ENCODE data around the gene RIPPLY2.
"Not testable (repeated sequence)": the region's sequence is repeated elsewhere in the genome, so short reads cannot be mapped to it uniquely, and the experiment has no call there.

RIPPLY2 gene
- 0 to 0.88 (median 0) reads per million in 17 experiments for total RNA-seq

- DNase-seq: peak in 3 of 4 experiments; percentile 9 to 41 (median 29)
These were observed at the start of gene RIPPLY2 for GRCh38 chr6:83853178-83854000. TSS of gene RIPPLY2 (plus strand) at chr6:83853360. CDS start at chr6:83853417, 57 bp downstream.

GRCh38 chr6:83803492-83803891 lies 49.7 kb upstream of the RIPPLY2 start:
- not testable (repeated sequence) for DNase-seq

- DNase-seq: no peak
These were observed 48.3 kb upstream of the RIPPLY2 start for GRCh38 chr6:83804886-83805285.

- DNase-seq: no peak
These were observed 45.2 kb upstream of the RIPPLY2 start for GRCh38 chr6:83808005-83808404.

- DNase-seq: no peak
These were observed 44.2 kb upstream of the RIPPLY2 start for GRCh38 chr6:83808926-83809325.

- no peak for DNase-seq
These were observed 40.6 kb upstream of the RIPPLY2 start for GRCh38 chr6:83812595-83812994.

GRCh38 chr6:83815631-83816272 lies 37.4 kb upstream of the RIPPLY2 start:
- no peak for DNase-seq

- DNase-seq: no peak
These were observed 30.5 kb upstream of the RIPPLY2 start for GRCh38 chr6:83822629-83823169.

- no peak for DNase-seq
These were observed 28.8 kb upstream of the RIPPLY2 start for GRCh38 chr6:83824388-83824801.

- no peak for DNase-seq
These were observed 28.3 kb upstream of the RIPPLY2 start for GRCh38 chr6:83824831-83825230.

- DNase-seq: no peak
These were observed 26.1 kb upstream of the RIPPLY2 start for GRCh38 chr6:83827050-83827449.

GRCh38 chr6:83838727-83839126 lies 14.4 kb upstream of the RIPPLY2 start:
- no peak for DNase-seq

GRCh38 chr6:83844170-83844569 lies 9.0 kb upstream of the RIPPLY2 start:
- DNase-seq: no peak

- no peak for DNase-seq
These were observed 6.9 kb upstream of the RIPPLY2 start for GRCh38 chr6:83846291-83846690.

- no peak for DNase-seq
These were observed 6.0 kb upstream of the RIPPLY2 start for GRCh38 chr6:83847179-83847578.

- DNase-seq: no peak
These were observed 4.0 kb upstream of the RIPPLY2 start for GRCh38 chr6:83849127-83849526.

- no peak for DNase-seq
These were observed 3.5 kb upstream of the RIPPLY2 start for GRCh38 chr6:83849610-83850009.

- no peak for DNase-seq
These were observed 507 bp upstream of the RIPPLY2 start for GRCh38 chr6:83852528-83853177.

GRCh38 chr6:83854001-83854501 lies 891 bp downstream of the RIPPLY2 start:
- no peak for DNase-seq

- DNase-seq: no peak
These were observed 1.6 kb downstream of the RIPPLY2 start for GRCh38 chr6:83854766-83855165.

- DNase-seq: peak; percentile 96 to 98 (median 97)
These were observed 6.5 kb downstream of the RIPPLY2 start, which contains the start of gene CYB5R4 for GRCh38 chr6:83859410-83860358. TSS of gene CYB5R4 (plus strand) at chr6:83859689. CDS start at chr6:83859783, 94 bp downstream.

- peak in 2 of 4 experiments; percentile 45 to 51 for DNase-seq
These were observed 7.2 kb downstream of the RIPPLY2 start for GRCh38 chr6:83860359-83860755.

All from suppressor macrophage (primary cell).